Stimulated activated CD8-positive, alpha-beta memory T cell treated with anti-CD3 and anti-CD28 coated beads, Interleukin-12 subunit alpha, Interleukin-12 subunit beta, amount 100 ng/mL, for 24 hours (primary cell): ENCODE results near the gene GABPB2.
A peak's percentile ranks its signal among the peaks of the same experiment; 100 is the strongest.

Experiments used
- DNase-seq: peaks from one replicate; pipeline ENCODE4 v3.0.0-alpha.2; 2020; ENCODE audit errors: extremely low read depth

The GABPB2 gene

GRCh38 chr1:151070474-151071276 is at the start of gene GABPB2:
TSS of gene GABPB2 (plus strand) at chr1:151070761. CDS start at chr1:151088190, 17,429 bp downstream.
- DNase-seq, result peak; percentile 65

DNA sequence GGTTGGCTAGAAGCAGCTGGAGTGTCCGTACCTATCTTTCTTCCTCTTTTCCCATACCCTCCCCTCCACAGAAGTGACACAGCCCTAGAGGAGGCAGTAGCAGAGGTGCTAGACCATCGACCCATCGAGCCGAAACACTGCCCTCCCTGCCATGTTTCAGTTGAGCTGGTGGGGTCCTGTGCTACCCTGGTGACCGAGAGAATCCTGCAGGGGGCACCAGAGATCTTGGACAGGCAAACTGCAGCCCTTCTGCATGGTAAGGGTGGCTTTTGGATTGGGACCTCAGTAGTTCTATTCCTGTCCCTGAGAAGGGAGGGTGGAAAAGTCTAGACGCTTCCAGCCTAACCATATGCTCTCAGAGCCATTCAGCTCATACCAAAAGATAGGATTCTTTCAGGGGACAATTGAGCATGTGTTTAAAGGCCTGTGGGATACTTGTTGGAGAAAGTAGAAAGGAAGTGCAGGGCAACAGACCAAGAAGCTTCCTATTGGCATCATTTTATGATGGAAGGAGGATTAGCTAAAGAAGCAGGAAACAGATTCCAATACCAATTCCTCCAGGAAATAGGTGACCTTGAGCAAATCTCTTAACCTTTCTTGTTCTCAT is 45.9 kb upstream of the GABPB2 start:
- DNase-seq, result peak; percentile 58

DNA sequence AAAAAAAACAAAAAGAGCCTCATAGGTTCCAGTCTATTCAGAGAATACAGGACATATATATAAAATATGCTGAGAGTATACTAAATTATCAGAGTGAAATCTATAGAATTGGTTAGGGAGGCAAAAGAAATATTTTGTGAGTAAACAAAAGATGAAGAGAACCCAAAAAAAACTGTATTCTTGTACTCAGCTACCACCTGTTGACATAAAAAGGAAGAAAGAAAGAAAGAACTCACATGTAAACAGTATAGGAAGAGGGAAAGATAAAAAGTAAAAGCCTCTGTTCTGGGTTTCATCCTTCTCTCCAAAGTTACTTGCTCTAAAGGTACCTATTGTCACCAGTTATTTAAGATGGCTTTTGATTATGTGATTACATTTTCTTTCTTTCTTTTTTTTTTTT is 44.1 kb upstream of the GABPB2 start:
- no peak for DNase-seq

DNA sequence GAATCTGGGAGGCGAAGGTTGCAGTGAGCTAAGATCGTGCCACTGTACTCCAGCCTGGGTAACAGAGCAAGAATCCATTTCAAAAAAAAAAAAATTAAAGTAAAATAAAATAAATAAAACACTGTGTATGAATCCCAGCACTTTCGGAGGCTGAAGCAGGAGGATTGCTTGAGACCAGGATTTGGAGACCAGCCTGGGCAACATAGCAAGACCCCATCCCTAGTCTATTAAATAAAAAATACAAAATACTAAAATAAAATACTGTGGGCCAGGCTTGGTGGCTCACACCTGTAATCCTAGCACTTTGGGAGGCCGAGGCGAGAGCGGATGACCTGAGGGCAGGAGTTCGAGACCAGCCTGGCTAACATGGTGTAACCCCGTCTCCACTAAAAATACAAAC is 38.4 kb upstream of the GABPB2 start:
- DNase-seq, result no peak

DNA sequence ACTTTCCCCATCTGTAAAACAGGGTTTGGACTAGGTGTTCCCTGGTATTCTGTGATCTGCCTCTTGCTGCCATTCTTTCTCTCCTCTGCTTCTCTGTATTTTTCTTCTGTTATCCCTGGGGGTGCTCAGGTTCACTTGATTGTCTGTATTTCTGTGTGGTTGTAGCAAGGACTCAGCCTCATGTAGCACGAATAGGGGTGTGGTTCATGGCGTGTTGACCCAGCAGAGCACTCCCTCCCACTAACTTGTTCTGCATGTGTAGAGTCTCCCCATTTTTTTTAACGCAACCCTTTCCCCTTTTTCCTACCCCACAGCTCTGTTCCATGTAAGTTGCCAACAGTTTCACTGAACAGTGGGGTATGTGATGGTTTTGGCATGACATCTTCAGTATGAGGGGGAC is 35.4 kb upstream of the GABPB2 start:
- no peak for DNase-seq

GRCh38 chr1:151036356-151036755 is 34.2 kb upstream of the GABPB2 start, which contains the start of gene BNIPL:
TSS of gene BNIPL (plus strand) at chr1:151036586. CDS start at chr1:151036726, 140 bp downstream.
- no peak for DNase-seq

DNA sequence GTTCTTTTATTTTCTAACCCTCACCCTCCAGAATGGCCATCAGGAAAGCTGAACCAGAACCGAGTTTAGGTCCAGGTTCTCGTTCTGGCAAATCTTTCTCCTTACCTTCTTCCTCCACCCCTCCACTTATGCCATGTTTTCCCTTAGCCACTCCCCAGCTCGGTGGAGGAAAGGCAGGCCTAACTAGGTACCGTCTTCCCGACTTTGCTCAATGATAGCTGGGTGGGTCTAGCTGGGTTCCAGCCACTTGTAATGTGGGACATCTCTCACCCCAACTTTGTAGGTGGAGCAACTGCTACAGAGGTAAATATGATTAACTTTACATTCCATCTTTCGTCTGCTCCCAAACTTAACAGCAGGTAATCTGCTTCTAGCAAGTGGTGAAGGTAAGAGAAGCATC is 33.5 kb upstream of the GABPB2 start:
- no peak for DNase-seq

- no peak for DNase-seq
Observed at GRCh38 chr1:151039521-151039920, 31.0 kb upstream of the GABPB2 start.

DNA sequence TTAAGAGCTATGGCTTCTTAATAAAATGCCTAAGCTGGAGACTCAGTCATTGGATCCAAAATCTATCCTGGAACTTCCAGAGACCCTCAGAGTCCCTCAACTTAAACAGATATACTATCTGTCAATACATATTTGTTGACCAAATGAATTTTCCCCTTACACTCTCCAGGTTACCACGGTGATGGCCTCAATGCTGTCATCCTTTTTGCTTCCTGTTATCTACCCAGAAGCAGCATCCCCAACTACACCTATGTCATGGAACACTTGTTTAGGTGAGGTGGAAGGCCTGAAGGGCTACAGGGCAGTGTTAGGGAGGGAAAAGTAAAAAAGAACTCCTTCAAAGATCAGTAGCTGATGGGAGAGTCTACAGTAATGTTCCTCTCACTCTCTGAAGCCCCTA is 27.4 kb upstream of the GABPB2 start:
- DNase-seq, result no peak

- no peak for DNase-seq
Observed at GRCh38 chr1:151047591-151047924, 23.0 kb upstream of the GABPB2 start, which contains the start of gene C1orf56. TSS of gene C1orf56 (plus strand) at chr1:151047751. CDS start at chr1:151047848, 97 bp downstream.

- DNase-seq, result no peak
Observed at GRCh38 chr1:151047925-151048644, 22.5 kb upstream of the GABPB2 start.

DNA sequence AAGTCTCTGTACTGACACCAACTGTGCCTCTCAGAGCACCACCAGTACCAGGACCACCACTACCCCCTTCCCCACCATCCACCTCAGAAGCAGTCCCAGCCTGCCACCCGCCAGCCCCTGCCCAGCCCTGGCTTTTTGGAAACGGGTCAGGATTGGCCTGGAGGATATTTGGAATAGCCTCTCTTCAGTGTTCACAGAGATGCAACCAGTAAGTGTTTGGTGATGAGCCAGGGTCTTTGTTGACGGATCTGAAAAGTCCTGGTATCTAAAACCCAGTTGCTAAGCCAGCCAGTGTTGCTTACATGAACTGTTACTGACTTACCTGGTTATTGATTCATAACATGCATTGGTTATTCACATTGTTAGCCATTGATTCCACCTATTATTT is 21.9 kb upstream of the GABPB2 start:
- DNase-seq, result no peak

DNA sequence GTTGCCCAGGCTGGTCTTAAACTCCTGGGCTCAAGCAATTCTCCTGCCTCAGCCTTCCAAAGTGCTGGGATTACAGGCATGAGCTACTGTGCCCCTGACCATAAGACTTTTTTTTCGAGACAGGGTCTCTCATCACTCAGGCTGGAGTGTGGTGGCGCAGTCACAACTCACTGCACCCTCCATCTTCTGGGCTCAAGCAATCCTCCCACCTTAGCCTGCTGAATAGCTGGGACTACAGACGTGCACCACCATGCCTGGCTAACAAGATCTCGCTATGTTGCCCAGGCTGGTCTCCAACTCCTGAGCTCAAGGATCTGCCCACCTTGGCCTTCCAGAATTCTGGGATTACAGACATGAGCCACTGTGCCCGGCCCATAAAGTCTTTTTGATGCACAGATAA is 21.1 kb upstream of the GABPB2 start:
- DNase-seq, result no peak

GRCh38 chr1:151050051-151050688 is 20.4 kb upstream of the GABPB2 start:
- no peak for DNase-seq

GRCh38 chr1:151051356-151052009 is 19.1 kb upstream of the GABPB2 start:
- DNase-seq, result no peak

- no peak for DNase-seq
Observed at GRCh38 chr1:151054971-151055547, 15.5 kb upstream of the GABPB2 start.

- DNase-seq, result no peak
Observed at GRCh38 chr1:151055581-151055980, 15.0 kb upstream of the GABPB2 start.

- DNase-seq, result no peak
Observed at GRCh38 chr1:151056149-151056548, 14.4 kb upstream of the GABPB2 start.

- no peak for DNase-seq
Observed at GRCh38 chr1:151058692-151059091, 11.9 kb upstream of the GABPB2 start.

GRCh38 chr1:151059109-151060006 is 11.2 kb upstream of the GABPB2 start, which contains the start of gene CDC42SE1:
TSS of gene CDC42SE1 (minus strand) at chr1:151059622. CDS start at chr1:151055730, 3,892 bp downstream.
- peak; percentile 62 for DNase-seq
